ENCODE results near the gene SNX7. TPM values are rescaled to one million over a fixed set of nuclear protein-coding genes. Genes with fewer than 3 reads are reported as not detected.

SNX7 gene
- total RNA-seq, 1 experiment from 2014 or later = 22.8 TPM

DNA sequence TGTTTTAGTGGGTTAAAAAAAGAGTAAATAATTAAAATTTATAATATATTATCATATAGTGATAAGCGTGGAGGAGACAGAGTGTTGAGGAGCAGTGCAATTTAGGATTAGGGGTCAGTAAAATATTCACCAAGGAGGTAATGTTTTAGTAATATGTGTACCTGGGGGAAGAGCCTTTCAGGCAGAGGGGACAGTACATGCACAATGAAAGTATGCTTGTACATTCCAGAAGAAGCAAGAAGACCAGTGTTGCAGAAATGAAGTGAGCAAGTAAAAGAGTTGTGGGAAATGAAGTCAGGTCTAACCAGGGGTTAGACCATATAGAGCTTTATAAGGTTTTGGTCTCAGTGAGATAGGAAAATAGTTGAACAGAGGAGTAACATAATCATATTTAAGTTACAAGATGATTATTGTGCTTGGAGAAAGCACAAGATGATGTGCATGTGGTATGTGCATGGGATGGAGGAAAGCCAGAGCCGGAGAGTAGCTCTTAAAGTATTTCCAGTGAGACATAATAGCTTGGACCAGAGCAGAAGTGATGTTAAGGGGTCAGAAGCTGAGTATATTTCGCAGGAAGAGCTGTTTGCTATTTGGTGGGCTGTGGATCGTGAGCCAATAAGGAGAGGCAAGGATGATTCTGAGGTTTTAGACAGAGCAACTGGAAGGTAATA is 44.8 kb downstream of the SNX7 start:
- CTCF ChIA-PET = no interaction called here
- no peaks in the 10 kb centered on the region for H3K4me1 Mint-ChIP-seq (ENCODE audit: low read depth, unreplicated experiment)
- TF ChIP-seq CTCF (IDR thresholded peaks at IDR 0.05; ENCODE audit: unreplicated experiment) = no peak
- H3K27me3 Mint-ChIP-seq (ENCODE audit: unreplicated experiment) = no peaks in the 10 kb centered on the region
- H3K36me3 Mint-ChIP-seq (ENCODE audit: insufficient read depth, unreplicated experiment) = no peaks in the 10 kb centered on the region
- no peak overlapping the region for H3K4me3 Mint-ChIP-seq (ENCODE audit: low read depth, unreplicated experiment)
- intact Hi-C loops (cut with micrococcal nuclease; ENCODE audit: unreplicated experiment) = no loop called here
- H3K9me3 Mint-ChIP-seq (ENCODE audit: low read depth, unreplicated experiment) = no peaks in the 10 kb centered on the region
- no peak overlapping the region for H3K27ac Mint-ChIP-seq (ENCODE audit: unreplicated experiment)
- DNase-seq = no peak
- BruUV-seq (replicated peaks) = no TSS peak

- H3K27me3 Mint-ChIP-seq (ENCODE audit: unreplicated experiment) = no peaks in the 10 kb centered on the region
- CTCF ChIA-PET = no interaction called here
Measured at GRCh38 chr1:98707556-98707955, 46.0 kb downstream of the SNX7 start.

DNA sequence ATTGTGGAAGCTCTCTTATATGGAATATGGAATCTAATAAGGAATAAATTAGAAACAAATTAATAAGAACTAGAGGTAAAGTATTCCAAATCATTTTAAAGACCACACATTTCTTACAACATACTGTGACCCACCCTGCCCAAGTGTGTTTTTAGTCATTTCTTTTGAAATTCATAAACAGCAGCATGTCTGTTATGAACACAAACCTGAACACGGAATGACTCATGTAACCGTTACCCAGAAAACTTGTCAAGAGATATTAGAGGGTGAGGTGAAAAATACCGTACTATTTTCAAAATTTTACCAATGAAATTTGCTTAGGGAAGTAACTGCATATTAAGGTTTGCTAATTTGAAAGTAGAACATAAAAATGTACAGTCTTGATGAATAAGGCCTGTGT is 48.4 kb downstream of the SNX7 start:
- Mint-ChIP-seq H3K9me3 (ENCODE audit: low read depth, unreplicated experiment) (no peaks in the 10 kb centered on the region), H3K27me3 (ENCODE audit: unreplicated experiment) (no peaks in the 10 kb centered on the region), H3K4me3 (ENCODE audit: low read depth, unreplicated experiment) (no peak overlapping the region), H3K27ac (ENCODE audit: unreplicated experiment) (no peak overlapping the region), H3K4me1 (ENCODE audit: low read depth, unreplicated experiment) (no peaks in the 10 kb centered on the region), H3K36me3 (ENCODE audit: insufficient read depth, unreplicated experiment) (no peaks in the 10 kb centered on the region)
- TF ChIP-seq CTCF (IDR thresholded peaks at IDR 0.05; ENCODE audit: unreplicated experiment) = no peak
- no TSS peak for BruUV-seq (replicated peaks)
- intact Hi-C loops (cut with micrococcal nuclease; ENCODE audit: unreplicated experiment) = no loop called here
- DNase-seq = no peak
- CTCF ChIA-PET = no interaction called here

More at GRCh38 chr1:98707556-98707955, 46.0 kb downstream of the SNX7 start:
- Mint-ChIP-seq H3K9me3 (ENCODE audit: low read depth, unreplicated experiment) (no peaks in the 10 kb centered on the region), H3K4me3 (ENCODE audit: low read depth, unreplicated experiment) (no peak overlapping the region), H3K4me1 (ENCODE audit: low read depth, unreplicated experiment) (no peaks in the 10 kb centered on the region), H3K36me3 (ENCODE audit: insufficient read depth, unreplicated experiment) (no peaks in the 10 kb centered on the region), H3K27ac (ENCODE audit: unreplicated experiment) (no peak overlapping the region)
- no peak for TF ChIP-seq CTCF (IDR thresholded peaks at IDR 0.05; ENCODE audit: unreplicated experiment)
- intact Hi-C loops (cut with micrococcal nuclease; ENCODE audit: unreplicated experiment) = no loop called here
- no peak for DNase-seq
- no TSS peak for BruUV-seq (replicated peaks)

- Mint-ChIP-seq H3K9me3 (ENCODE audit: low read depth, unreplicated experiment) (no peaks in the 10 kb centered on the region), H3K4me1 (ENCODE audit: low read depth, unreplicated experiment) (no peaks in the 10 kb centered on the region), H3K27me3 (ENCODE audit: unreplicated experiment) (no peaks in the 10 kb centered on the region), H3K4me3 (ENCODE audit: low read depth, unreplicated experiment) (no peak overlapping the region), H3K36me3 (ENCODE audit: insufficient read depth, unreplicated experiment) (no peaks in the 10 kb centered on the region), H3K27ac (ENCODE audit: unreplicated experiment) (no peak overlapping the region)
- TF ChIP-seq CTCF (IDR thresholded peaks at IDR 0.05; ENCODE audit: unreplicated experiment) = no peak
- no TSS peak for BruUV-seq (replicated peaks)
- CTCF ChIA-PET = no interaction called here
- intact Hi-C loops (cut with micrococcal nuclease; ENCODE audit: unreplicated experiment) = no loop called here
- no peak for DNase-seq
Measured at GRCh38 chr1:98723574-98723973, 62.1 kb downstream of the SNX7 start.
